ENCODE data around the gene AGBL4.

The AGBL4 gene

DNA sequence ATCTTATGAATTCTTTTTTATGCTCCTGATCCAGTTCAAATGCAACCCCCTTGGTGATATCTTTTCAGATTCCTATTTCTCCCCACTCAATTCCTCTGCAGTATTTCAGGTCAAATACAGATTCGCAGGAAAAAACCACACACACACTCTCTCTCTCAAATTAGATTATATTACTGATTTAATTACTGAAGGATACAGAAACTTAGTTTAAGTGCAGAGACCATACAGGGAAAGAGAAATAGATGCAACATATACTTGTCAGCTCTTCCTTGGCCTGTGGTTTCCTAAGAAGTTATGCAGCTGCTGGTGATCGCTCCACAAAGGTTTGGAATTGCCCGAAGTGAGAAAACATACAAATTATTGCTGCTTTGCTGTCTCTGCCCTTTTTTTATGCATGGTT, 400.9 kb downstream of the AGBL4 start:
- H3K9ac ChIP-seq (ENCODE audit: low read depth, low read length), result no peak overlapping the region
- no peaks in the 10 kb centered on the region for H3K9me3 ChIP-seq (ENCODE audit: control insufficient read depth, insufficient read depth, low read length)
- H3K4me1 ChIP-seq (ENCODE audit: insufficient read depth, low read length), result no peaks in the 10 kb centered on the region
- no peaks in the 10 kb centered on the region for H3K36me3 ChIP-seq (ENCODE audit: insufficient read depth, low read length)

DNA sequence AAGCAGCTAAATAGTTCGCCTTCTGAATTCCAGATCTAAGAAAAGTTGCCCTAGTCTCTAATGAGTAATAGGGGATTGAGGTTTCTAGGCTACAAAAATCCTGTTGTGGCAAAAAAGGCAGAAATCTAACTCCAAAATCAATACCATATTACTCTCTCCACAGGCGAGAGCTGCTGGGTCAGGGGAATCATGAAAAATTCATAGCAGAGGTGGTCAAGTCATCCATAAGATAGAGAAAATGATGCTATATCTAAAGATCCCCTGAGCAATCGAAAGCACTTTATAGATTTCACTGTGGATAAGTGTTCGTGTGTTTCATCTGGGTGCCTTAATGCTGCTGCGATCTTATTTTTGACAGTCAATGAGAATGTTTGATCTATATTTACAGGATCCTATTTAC, 417.7 kb downstream of the AGBL4 start:
- Histone ChIP-seq H3K9me3 (ENCODE audit: control insufficient read depth, insufficient read depth, low read length) (no peaks in the 10 kb centered on the region), H3K9ac (ENCODE audit: low read depth, low read length) (no peak overlapping the region), H3K36me3 (ENCODE audit: insufficient read depth, low read length) (no peaks in the 10 kb centered on the region), H3K4me1 (ENCODE audit: insufficient read depth, low read length) (no peaks in the 10 kb centered on the region)

DNA sequence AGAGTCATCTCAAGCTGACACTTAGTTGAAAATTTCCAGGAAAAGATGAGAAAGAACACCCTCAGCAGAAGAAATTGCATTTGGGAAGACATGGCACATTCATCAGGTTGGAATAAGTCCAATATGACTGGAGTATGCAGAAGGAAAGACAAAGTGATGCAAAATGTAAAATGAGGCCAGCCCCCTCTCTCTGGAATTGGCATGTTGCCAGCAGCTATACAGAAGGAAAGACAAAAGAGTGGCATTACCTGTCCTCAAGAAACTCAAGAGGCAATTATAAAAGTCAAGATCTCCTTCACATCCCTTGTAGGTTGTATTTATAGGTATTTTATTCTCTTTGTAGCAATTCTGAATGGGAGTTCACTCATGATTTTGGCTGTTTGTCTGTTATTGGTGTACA, 426.3 kb downstream of the AGBL4 start:
- H3K4me1 ChIP-seq (ENCODE audit: insufficient read depth, low read length), result no peaks in the 10 kb centered on the region
- H3K9me3 ChIP-seq (ENCODE audit: control insufficient read depth, insufficient read depth, low read length), result no peaks in the 10 kb centered on the region
- H3K9ac ChIP-seq (ENCODE audit: low read depth, low read length), result no peak overlapping the region
- H3K36me3 ChIP-seq (ENCODE audit: insufficient read depth, low read length), result no peaks in the 10 kb centered on the region

DNA sequence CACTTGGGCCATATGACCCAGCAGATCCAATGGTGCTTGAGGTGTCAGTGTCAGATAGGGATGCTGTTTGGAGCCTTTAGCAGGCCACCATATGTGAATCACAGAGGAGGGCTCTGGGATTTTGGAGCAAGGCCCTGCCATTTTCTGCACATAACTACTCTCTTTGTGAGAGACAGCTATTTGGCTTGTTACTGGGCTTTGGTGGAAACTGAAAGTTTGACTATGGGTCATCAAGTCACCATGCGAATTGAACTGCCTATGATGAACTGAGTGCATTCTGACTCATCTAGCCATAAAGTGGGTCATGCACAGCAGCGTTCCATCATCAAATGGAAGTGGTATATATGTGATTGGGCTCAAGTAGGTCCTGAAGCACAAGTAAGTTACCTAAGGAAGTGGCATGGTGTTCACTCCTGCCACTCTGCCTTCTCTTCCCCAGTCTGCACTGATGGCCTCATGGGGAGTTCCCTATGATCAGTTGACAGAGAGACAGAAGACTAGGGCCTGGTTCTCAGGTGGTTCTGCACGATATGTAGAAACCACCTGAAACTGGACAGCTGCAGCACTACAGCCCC, 447.3 kb downstream of the AGBL4 start:
- H3K9ac ChIP-seq (ENCODE audit: low read depth, low read length), result no peak overlapping the region

DNA sequence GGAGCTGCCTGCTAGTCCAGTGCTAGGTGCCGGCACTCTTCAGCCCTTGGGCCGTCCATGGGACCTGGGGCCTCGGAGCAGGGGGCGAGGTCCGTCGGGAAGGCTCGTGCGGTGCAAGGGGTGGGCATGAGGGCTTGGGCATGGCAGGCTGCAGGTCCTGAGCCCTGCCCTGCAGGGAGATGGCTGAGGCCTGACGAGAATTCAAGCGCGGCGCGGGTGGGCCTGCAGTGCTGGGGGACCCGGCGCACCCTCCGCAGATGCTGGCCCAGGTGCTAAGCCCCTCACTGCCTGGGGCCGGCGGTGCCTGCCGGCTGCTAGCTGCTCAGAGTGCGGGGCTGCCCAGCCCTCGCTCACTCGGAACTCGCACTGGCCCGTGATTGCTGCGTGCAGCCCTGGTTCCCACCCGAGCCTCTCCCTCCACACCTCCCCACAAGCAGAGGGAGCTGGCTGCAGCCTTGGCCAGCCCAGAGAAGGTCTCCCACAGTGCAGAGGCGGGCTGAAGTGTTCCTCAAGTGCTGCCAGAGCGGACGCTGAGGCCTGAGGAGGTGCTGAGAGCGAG, 467.0 kb downstream of the AGBL4 start:
- no peaks in the 10 kb centered on the region for H3K36me3 ChIP-seq (ENCODE audit: insufficient read depth, low read length)
- H3K4me1 ChIP-seq (ENCODE audit: insufficient read depth, low read length), result no peaks in the 10 kb centered on the region
- H3K9me3 ChIP-seq (ENCODE audit: control insufficient read depth, insufficient read depth, low read length), result no peaks in the 10 kb centered on the region
- no peak overlapping the region for H3K9ac ChIP-seq (ENCODE audit: low read depth, low read length)

More for the DNA sequence above, 447.3 kb downstream of the AGBL4 start:
- no peaks in the 10 kb centered on the region; the same call in 1 of the 2 replicates for H3K9me3 ChIP-seq (ENCODE audit: control insufficient read depth, insufficient read depth, low read length)
- no peaks in the 10 kb centered on the region for H3K4me1 ChIP-seq (ENCODE audit: insufficient read depth, low read length)
- H3K36me3 ChIP-seq (ENCODE audit: insufficient read depth, low read length), result no peaks in the 10 kb centered on the region

DNA sequence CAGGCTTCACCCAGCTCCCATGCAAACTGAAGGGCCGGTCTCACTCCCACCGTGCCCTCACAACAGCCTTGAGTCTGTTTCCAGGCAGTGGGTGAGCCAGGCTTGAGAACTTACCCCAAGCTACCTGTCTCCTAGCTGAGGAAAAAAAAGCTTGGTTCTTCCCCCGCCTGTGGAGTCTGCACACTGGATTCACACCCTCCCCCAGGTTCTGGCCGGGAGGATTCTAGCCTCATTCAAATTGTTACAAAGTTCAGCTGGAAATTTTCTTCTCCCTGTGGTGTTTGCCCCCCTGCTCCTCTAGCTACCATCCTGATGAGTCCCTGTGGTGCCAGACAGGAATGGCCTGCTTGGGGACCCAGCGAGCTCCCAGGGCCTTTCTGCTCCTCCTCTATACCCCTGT, 471.7 kb downstream of the AGBL4 start:
- H3K9me3 ChIP-seq (ENCODE audit: control insufficient read depth, insufficient read depth, low read length), result no peaks in the 10 kb centered on the region

DNA sequence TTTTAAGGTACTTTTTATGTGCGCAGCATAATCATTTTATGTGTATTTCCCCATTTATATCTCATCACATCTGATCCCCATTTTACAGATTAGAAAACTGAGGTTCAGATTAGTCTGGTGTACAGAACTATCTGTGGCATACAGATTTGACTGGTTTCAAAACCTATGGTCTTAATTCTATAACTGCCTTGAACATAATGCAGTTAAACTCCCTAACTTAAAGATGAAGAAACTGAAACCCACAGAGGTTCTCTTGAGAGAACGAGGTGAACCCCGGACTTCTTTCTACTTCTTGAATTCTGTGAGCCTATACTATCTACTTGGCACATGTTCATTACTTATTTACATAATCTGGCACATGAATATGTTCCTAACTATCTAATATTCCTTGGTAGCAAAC, 479.1 kb downstream of the AGBL4 start:
- no peak overlapping the region for H3K9ac ChIP-seq (ENCODE audit: low read depth, low read length)
- no peaks in the 10 kb centered on the region for H3K4me1 ChIP-seq (ENCODE audit: insufficient read depth, low read length)
- no peaks in the 10 kb centered on the region for H3K36me3 ChIP-seq (ENCODE audit: insufficient read depth, low read length)
- no peaks in the 10 kb centered on the region for H3K9me3 ChIP-seq (ENCODE audit: control insufficient read depth, insufficient read depth, low read length)

More for the DNA sequence above, 471.7 kb downstream of the AGBL4 start:
- no peaks in the 10 kb centered on the region for H3K36me3 ChIP-seq (ENCODE audit: insufficient read depth, low read length)
- no peak overlapping the region for H3K9ac ChIP-seq (ENCODE audit: low read depth, low read length)
- H3K4me1 ChIP-seq (ENCODE audit: insufficient read depth, low read length), result no peaks in the 10 kb centered on the region

DNA sequence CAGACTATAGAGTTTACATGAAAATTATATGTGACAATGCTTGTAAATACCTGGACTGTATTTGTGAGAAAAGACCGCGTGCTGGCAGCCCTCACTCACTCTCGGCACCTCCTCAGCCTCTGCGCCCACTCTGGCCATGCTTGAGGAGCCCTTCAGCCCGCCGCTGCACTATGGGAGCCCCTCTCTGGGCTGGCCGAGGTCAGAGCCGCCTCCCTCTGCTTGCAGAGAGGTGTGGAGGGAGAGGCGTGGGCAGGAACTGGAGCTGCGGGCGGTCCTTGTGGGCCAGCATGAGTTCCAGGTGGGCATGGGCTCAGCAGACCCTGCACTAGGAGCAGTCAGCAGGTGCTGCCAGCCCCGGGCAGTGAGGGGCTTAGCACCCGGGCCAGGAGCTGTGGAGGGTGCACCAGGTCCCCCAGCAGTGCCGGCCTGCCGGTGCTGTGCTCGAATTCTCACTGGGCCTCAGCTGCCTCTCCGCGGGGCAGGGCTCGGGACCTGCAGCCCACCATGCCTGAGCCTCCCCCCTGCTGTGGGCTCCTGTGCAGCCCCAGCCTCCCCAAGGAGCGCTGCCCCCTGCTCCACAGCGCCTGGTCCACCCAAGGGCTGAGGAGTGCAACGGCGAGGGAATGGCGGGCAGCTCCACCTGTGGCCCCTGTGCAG, 482.5 kb downstream of the AGBL4 start:
- Histone ChIP-seq H3K9me3 (ENCODE audit: control insufficient read depth, insufficient read depth, low read length) (no peaks in the 10 kb centered on the region), H3K9ac (ENCODE audit: low read depth, low read length) (no peak overlapping the region), H3K4me1 (ENCODE audit: insufficient read depth, low read length) (no peaks in the 10 kb centered on the region), H3K36me3 (ENCODE audit: insufficient read depth, low read length) (no peaks in the 10 kb centered on the region)

DNA sequence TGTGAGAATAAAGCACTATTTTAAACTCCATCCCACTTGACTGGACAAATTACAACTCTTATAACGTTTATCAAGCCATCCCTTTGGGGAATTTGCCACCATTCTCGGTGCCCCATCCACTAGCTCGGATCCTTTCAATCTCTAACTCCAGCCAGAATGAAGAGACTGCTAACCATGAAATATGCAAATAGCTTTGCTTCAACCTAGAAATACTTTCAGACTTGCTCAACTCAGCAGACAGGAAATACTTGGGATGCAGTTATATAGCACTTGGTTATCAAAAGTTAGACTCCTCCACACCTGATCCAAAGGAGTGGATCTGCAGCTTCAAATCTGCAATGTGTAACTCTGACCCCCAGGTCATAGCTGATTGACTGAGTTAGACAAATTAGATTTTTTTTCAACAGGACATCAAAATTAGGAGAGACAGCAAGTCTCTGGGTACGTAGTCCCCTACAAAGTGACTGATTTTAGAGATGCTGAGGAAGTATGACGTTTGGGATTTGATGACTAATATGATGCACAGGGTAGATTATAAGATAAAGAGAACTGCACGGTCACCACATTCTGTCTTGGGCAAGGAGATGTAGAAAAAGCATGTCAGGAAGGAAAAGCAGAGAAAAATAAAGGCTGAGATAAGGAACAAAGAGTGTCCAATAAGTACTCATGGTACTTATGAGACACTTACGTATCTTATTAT, 496.0 kb downstream of the AGBL4 start:
- Histone ChIP-seq H3K4me1 (ENCODE audit: insufficient read depth, low read length) (no peaks in the 10 kb centered on the region), H3K9me3 (ENCODE audit: control insufficient read depth, insufficient read depth, low read length) (no peaks in the 10 kb centered on the region), H3K36me3 (ENCODE audit: insufficient read depth, low read length) (no peaks in the 10 kb centered on the region), H3K9ac (ENCODE audit: low read depth, low read length) (no peak overlapping the region)

DNA sequence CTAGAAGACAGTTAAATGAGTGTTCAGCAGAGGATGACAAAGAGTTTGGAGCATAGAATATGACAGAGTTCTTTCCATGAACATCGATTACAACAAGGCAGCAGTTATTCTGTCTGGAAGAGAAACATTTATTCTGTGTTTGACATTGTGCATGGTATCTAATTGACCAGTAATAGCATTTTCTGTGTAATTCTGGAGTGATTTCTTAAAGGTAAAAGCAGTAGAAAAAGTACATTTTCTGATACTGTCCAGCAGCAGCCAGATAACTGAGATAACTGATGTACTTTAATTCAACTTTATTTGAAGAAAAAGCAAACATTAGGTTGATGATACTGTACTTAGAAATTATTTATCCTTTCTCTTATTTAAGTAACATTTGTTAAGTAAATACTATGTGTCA, 497.1 kb downstream of the AGBL4 start:
- Histone ChIP-seq H3K9ac (ENCODE audit: low read depth, low read length) (no peak overlapping the region), H3K4me1 (ENCODE audit: insufficient read depth, low read length) (no peaks in the 10 kb centered on the region), H3K36me3 (ENCODE audit: insufficient read depth, low read length) (no peaks in the 10 kb centered on the region), H3K9me3 (ENCODE audit: control insufficient read depth, insufficient read depth, low read length) (no peaks in the 10 kb centered on the region)

DNA sequence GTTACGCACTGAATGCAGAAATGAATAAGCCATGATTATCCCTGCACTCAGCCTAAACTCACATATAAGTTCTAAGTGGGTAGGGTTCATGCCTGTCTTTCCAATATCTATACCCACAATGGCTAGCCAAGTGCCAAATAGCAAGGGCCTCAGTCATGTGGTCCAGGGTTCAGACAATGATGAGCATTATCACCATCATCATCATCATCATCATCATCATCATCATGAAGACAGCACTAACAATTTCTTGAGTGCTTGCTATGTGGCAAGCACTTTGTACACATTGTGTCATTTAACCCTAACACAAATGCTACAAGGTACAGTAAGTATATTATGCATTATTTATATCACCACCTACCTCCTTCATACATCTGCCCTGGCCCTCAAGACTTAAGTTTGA, 500.0 kb downstream of the AGBL4 start:
- H3K36me3 ChIP-seq (ENCODE audit: insufficient read depth, low read length), result no peaks in the 10 kb centered on the region
- no peaks in the 10 kb centered on the region for H3K4me1 ChIP-seq (ENCODE audit: insufficient read depth, low read length)
- no peaks in the 10 kb centered on the region for H3K9me3 ChIP-seq (ENCODE audit: control insufficient read depth, insufficient read depth, low read length)
- H3K9ac ChIP-seq (ENCODE audit: low read depth, low read length), result no peak overlapping the region

DNA sequence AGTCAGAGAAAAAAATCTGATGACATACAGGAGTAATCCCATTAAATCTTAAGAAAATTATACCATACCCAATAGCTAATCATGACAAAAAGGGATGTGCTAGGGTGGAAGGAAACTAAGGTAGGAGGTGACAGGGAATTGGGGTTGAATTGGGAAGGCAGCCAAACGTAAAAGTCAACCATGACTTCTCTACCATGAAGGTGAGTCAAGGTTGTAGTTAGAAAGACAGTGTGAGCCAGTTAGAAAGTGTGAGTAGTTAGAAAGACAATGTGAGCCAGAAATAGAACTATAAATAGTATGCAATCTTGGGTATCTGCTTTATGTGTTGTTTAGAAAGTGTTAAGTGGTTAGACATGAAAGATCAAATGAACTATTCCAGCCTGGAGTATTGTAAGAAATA, 556.8 kb downstream of the AGBL4 start:
- H3K9me3 ChIP-seq (ENCODE audit: control insufficient read depth, insufficient read depth, low read length), result no peaks in the 10 kb centered on the region
- no peaks in the 10 kb centered on the region for H3K4me1 ChIP-seq (ENCODE audit: insufficient read depth, low read length)
- H3K9ac ChIP-seq (ENCODE audit: low read depth, low read length), result no peak overlapping the region
- no peaks in the 10 kb centered on the region for H3K36me3 ChIP-seq (ENCODE audit: insufficient read depth, low read length)

DNA sequence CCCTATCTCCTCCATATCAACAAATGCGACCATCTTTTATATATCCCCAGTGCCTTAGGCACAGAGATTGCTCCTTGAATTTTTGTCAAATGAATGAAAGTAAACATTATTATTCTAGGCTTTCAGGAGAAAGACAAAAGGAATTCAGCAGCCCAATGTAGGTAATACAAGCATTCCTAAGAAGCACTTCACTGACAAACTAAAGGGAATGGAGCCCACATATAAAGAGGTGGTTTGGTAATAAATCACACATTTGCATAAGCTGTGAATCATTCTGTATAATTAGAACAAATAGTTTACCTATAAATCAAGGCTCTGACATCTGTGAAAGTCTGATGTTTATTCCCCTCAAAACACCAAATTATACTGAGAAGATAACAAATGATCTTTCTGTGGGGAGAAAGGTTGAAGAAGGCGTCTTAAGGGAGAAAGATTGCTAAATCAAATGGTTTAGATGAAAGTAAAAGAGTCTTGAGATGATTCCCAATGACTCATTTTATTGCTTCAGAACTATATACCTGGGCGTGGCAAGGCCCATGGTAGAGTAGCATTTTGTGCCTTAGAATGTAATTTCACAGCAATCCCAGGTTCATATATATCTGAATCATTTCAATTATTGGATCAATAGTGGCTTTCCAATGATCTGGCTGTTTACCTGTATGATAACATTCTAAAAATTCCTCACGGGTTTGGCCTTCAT, 558.1 kb downstream of the AGBL4 start:
- Histone ChIP-seq H3K9me3 (ENCODE audit: control insufficient read depth, insufficient read depth, low read length) (no peaks in the 10 kb centered on the region), H3K9ac (ENCODE audit: low read depth, low read length) (no peak overlapping the region), H3K4me1 (ENCODE audit: insufficient read depth, low read length) (no peaks in the 10 kb centered on the region), H3K36me3 (ENCODE audit: insufficient read depth, low read length) (no peaks in the 10 kb centered on the region)

DNA sequence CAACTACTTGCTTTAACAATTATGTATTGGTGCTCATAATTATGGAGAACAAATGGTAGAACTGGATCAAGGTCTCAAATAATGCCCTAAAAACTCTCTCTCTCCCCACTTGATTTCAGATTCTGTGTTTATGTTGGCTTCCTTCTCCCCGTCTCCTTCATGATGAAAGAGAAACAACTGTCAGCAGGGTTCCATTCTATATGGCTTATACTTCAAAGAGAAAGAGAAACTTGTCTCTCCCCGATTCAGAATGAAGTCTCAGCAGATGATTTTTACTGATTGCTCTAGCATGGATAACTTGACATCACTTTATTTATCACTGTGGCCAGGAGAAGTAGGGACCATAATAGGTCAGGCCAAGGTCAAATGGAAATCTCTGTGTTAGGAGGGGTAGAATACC, 575.6 kb downstream of the AGBL4 start:
- no peaks in the 10 kb centered on the region for H3K4me1 ChIP-seq (ENCODE audit: insufficient read depth, low read length)
- no peaks in the 10 kb centered on the region for H3K9me3 ChIP-seq (ENCODE audit: control insufficient read depth, insufficient read depth, low read length)
- H3K36me3 ChIP-seq (ENCODE audit: insufficient read depth, low read length), result no peaks in the 10 kb centered on the region
- no peak overlapping the region for H3K9ac ChIP-seq (ENCODE audit: low read depth, low read length)

Data from ES-I3 (cell line).